DOHH2 (cell line): ENCODE measurements around the gene CCNO.

Experiments
- H3F3A ChIP-seq: fragments of 200-600 bp; sonication (generic), shearing (Covaris generic); 2 replicates; pipeline ENCODE4 v1.6.0; 2016; ENCODE audit warnings: antibody characterized with exemption, mild to moderate bottlenecking; ENCODE audit not compliant: control insufficient read depth, insufficient read depth
- H3K27ac ChIP-seq: fragments of 200-600 bp; sonication (generic); 2 replicates; pipeline ENCODE4 v1.5.1; 2014; ENCODE audit warnings: low read depth, mild to moderate bottlenecking, low read length, moderate library complexity
- H3K27me3 ChIP-seq: fragments of 200-600 bp; sonication (generic); 2 replicates; pipeline ENCODE4 v1.6.1; 2014; ENCODE audit warnings: mild to moderate bottlenecking, low read length, mixed read lengths; ENCODE audit not compliant: control insufficient read depth
- H3K36me3 ChIP-seq: fragments of 200-600 bp; sonication (generic); 2 replicates; pipeline ENCODE4 v1.6.1; 2014; ENCODE audit warnings: mild to moderate bottlenecking, low read length, moderate library complexity, mixed read lengths; ENCODE audit not compliant: control insufficient read depth
- H3K4me1 ChIP-seq: fragments of 200-600 bp; sonication (generic); 2 replicates; pipeline ENCODE4 v1.6.1; 2014; ENCODE audit warnings: mild to moderate bottlenecking, low read length, mixed read lengths; ENCODE audit not compliant: control insufficient read depth
- H3K4me2 ChIP-seq: fragments of 200-600 bp; sonication (generic); 2 replicates; pipeline ENCODE4 v1.6.0; 2014; ENCODE audit warnings: mild to moderate bottlenecking, low read length, moderate library complexity
- H3K4me3 ChIP-seq: fragments of 200-600 bp; sonication (generic); 2 replicates; pipeline ENCODE4 v1.5.1; 2014; ENCODE audit warnings: mild to moderate bottlenecking, low read length, mixed read lengths
- H3K79me2 ChIP-seq: fragments of 200-600 bp; sonication (generic); 2 replicates; pipeline ENCODE4 v1.6.1; 2014; ENCODE audit warnings: mild to moderate bottlenecking, low read length, mixed read lengths; ENCODE audit not compliant: control insufficient read depth
- H3K9me2 ChIP-seq: fragments of 200-600 bp; sonication (generic); replicated peaks from 2 replicates; pipeline ENCODE4 v1.6.1; 2014; ENCODE audit warnings: mild to moderate bottlenecking, low read length, mixed read lengths; ENCODE audit not compliant: control insufficient read depth
- H3K9me3 ChIP-seq: fragments of 200-600 bp; sonication (generic); 2 replicates; pipeline ENCODE4 v1.6.1; 2014; ENCODE audit warnings: antibody characterized with exemption, low read length, mixed read lengths; ENCODE audit not compliant: control insufficient read depth, insufficient read depth
- H4K20me1 ChIP-seq: fragments of 200-600 bp; sonication (generic); 2 replicates; pipeline ENCODE4 v1.6.0; 2014; ENCODE audit warnings: low read depth, mild to moderate bottlenecking, antibody characterized with exemption, low read length, moderate library complexity; ENCODE audit not compliant: control insufficient read depth, insufficient read depth
- CTCF ChIP-seq: fragments of 200-600 bp; sonication (generic); IDR thresholded peaks from one replicate; pipeline ENCODE4 v1.5.1; 2014; ENCODE audit warnings: antibody characterized with exemption, mild to moderate bottlenecking, low read depth, low read length; ENCODE audit not compliant: poor library complexity, severe bottlenecking
- EZH2phosphoT487 ChIP-seq: fragments of 200-600 bp; sonication (generic); IDR thresholded peaks from 2 replicates; pipeline ENCODE4 v1.6.1; 2017; ENCODE audit warnings: borderline replicate concordance, mild to moderate bottlenecking, antibody characterized with exemption, low read length, moderate library complexity, mixed read lengths

Gene CCNO

DNA sequence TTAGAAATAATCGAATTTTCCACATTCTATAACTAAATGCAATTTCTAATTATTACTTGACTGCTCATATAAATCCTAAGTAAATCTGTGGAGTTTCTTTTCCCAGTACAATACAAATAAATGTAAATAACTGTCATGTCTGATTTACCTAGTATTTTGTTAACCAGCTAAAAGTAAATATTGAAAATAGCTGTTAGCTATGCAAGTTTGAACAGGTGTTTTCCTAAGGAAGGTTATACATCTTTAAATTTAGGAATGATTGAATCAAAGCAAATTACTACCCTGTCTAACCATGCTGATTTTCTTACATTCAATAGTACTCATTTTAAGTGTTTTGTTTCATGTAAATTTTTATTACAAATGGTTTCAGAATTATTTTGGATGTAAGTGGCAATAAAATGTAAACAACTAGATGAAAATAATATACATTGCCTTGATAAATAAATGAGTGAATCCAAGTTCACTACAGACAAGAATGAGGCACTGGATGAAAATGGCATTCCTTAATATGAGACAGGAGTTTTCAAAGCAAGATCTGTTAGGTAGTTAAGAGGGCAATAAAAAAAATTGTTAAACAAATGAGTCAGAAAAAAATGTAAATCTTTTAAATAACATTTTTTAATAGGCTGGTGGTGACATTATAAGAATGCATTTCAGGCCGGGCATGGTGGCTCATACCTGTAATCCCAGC lies 22.1 kb downstream of the CCNO start:
- Histone ChIP-seq H3K4me3 (no peak overlapping the region), H3K27ac (no peak overlapping the region), H3K9me2 (no peaks in the 10 kb centered on the region), H3F3A (no peaks in the 10 kb centered on the region), H3K79me2 (no peaks in the 10 kb centered on the region), H4K20me1 (no peaks in the 10 kb centered on the region), H3K9me3 (no peaks in the 10 kb centered on the region), H3K36me3 (no peaks in the 10 kb centered on the region), H3K4me2 (no peak overlapping the region), H3K4me1 (no peaks in the 10 kb centered on the region), H3K27me3 (peaks cover 3% of the 10 kb centered on the region)
- TF ChIP-seq EZH2phosphoT487 (no peak), CTCF (no peak)

- Histone ChIP-seq H3K9me3 (no peaks in the 10 kb centered on the region), H3K4me2 (no peak overlapping the region), H3K27me3 (peaks cover 3% of the 10 kb centered on the region), H3K4me3 (no peak overlapping the region), H3K4me1 (no peaks in the 10 kb centered on the region), H4K20me1 (no peaks in the 10 kb centered on the region), H3K36me3 (no peaks in the 10 kb centered on the region), H3K79me2 (no peaks in the 10 kb centered on the region), H3K9me2 (no peaks in the 10 kb centered on the region), H3K27ac (no peak overlapping the region), H3F3A (no peaks in the 10 kb centered on the region)
- TF ChIP-seq CTCF, result no peak
- no peak for TF ChIP-seq EZH2phosphoT487
Observed at GRCh38 chr5:55205001-55205400, 28.4 kb downstream of the CCNO start.

- Histone ChIP-seq H3K9me3 (no peaks in the 10 kb centered on the region), H4K20me1 (no peaks in the 10 kb centered on the region), H3K4me3 (no peak overlapping the region), H3K79me2 (no peaks in the 10 kb centered on the region), H3K36me3 (no peaks in the 10 kb centered on the region), H3K27me3 (peaks cover 23% of the 10 kb centered on the region), H3K9me2 (no peaks in the 10 kb centered on the region), H3F3A (no peaks in the 10 kb centered on the region), H3K4me2 (no peak overlapping the region), H3K27ac (no peak overlapping the region), H3K4me1 (no peaks in the 10 kb centered on the region)
- TF ChIP-seq EZH2phosphoT487, result no peak
- no peak for TF ChIP-seq CTCF
Observed at GRCh38 chr5:55191165-55191564, 42.2 kb downstream of the CCNO start.
